ENCODE data around the gene NEIL1.

GRCh38 chr15:75314552-75315290 is 32.1 kb upstream of the NEIL1 start:
- TF ChIP-seq POLR2A (IDR thresholded peaks at IDR 0.05; ENCODE audit: low read depth), result no peak
- TF ChIP-seq POLR2AphosphoS5 (IDR thresholded peaks at IDR 0.05), result no peak
